Aorta (tissue), 5 donors: ENCODE data around the gene CAMSAP1. TPM values are rescaled to one million over a fixed set of nuclear protein-coding genes. Genes with fewer than 3 reads are reported as not detected.

Experiments used
- ATAC-seq: fragments of 200-7000 bp; cut with Tn5 transposase; one replicate; pipeline ENCODE4 v1.9.1; 2022; ENCODE audit warnings: moderate library complexity; ENCODE audit not compliant: low FRiP score
- DNase-seq, 2 donors: peaks; one replicate each; pipeline ENCODE4 v3.0.0-alpha.2; 2020
- H3K27ac ChIP-seq, 2 donors: one replicate each; pipeline ENCODE4 v1.5.1; 2013; ENCODE audit warnings: low read length in 2 of 2, mild to moderate bottlenecking in 2 of 2, moderate library complexity in 2 of 2, control low read depth in 1 of 2, inconsistent platforms in 1 of 2, low read depth in 1 of 2
- H3K27me3 ChIP-seq, 2 donors: one replicate each; pipeline ENCODE4 v1.6.1; 2013; ENCODE audit warnings: control low read depth in 1 of 2, low read length in 1 of 2, mild to moderate bottlenecking in 1 of 2, moderate library complexity in 1 of 2; ENCODE audit not compliant: insufficient read depth in 2 of 2, control insufficient read depth in 1 of 2
- H3K36me3 ChIP-seq, 2 donors: one replicate each; pipeline ENCODE4 v1.6.1; 2013; ENCODE audit warnings: control low read depth in 1 of 2, low read length in 1 of 2, mild to moderate bottlenecking in 1 of 2; ENCODE audit not compliant: insufficient read depth in 2 of 2, control insufficient read depth in 1 of 2
- H3K4me1 ChIP-seq, 2 donors: one replicate each; pipeline ENCODE4 v1.6.1; 2013; ENCODE audit warnings: low read length in 2 of 2, control low read depth in 1 of 2, mild to moderate bottlenecking in 1 of 2, moderate library complexity in 1 of 2; ENCODE audit not compliant: insufficient read depth in 2 of 2, control insufficient read depth in 1 of 2
- H3K4me3 ChIP-seq, 2 donors: one replicate each; pipeline ENCODE4 v1.5.1; 2013; ENCODE audit warnings: low read length in 2 of 2, control low read depth in 1 of 2, mild to moderate bottlenecking in 1 of 2
- H3K9me3 ChIP-seq: one replicate; pipeline ENCODE4 v1.6.1; 2013; ENCODE audit warnings: mild to moderate bottlenecking, low read length; ENCODE audit not compliant: control insufficient read depth
- WGBS, 2 donors: extraction: QIAGEN DNeasy Blood & Tissue Kit; methylation state at CpG; one replicate each; pipeline ENCODE4 v1.1.7; 2013; 5-methylcytosine and 5-hydroxymethylcytosine counted together
- intact Hi-C, 2 donors: fragments of 100-400 bp; cut with DNase I; formaldehyde crosslinking; loops; one replicate each; pipeline versions ENCODE4 v1.14.2 to v1.15.0; 2022
- polyA plus RNA-seq, 2 donors: library from polyadenylated mRNA; stranded (reverse); fragments of 200-250 nt; gene quantifications; one replicate each; pipeline ENCODE4 v1.2.3, GENCODE V29; 2013
- total RNA-seq, 2 donors: library from RNA; stranded (reverse); fragmentation: NEBNext Ultra II Directional; extraction: Animal tissue kit (Norgen Biotek cat#: 25700); gene quantifications; one replicate each; pipeline ENCODE4 v1.2.1, GENCODE V29; 2021
- donor health status: healthy with polysubstance abuse.
- donor health status: Bipolar disorder and iron deficiency.
- donor health status: DM: no; HTN: no; CAD: no.
- donor health status: DM: no; HTN: no; CAD: no.
- donor health status: DM: yes; HTN: yes; CAD: no.

Gene CAMSAP1
- total and polyA plus RNA-seq, 4 donors, result 2.5 to 28.0 (median 15.8) TPM

DNA sequence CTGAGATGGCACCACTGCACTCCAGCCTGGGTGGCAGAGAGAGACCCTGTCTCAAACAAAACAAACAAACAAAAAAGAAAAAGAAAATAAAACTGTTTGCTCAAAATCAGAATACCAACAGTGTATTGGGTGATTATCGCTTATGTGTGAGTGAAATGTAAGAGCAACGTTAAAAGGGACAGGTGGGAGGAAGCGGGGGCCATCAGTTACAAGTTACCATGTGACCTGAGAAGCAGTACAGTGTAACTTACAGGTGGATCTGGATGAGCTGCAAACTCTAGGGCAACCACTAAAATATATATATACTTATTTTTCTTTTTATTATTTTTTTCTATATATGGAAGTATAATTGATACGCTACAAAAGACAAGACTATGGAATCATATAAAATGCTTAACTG lies 112.0 kb downstream of the CAMSAP1 start:
- intact Hi-C loops, result no loop called here
- Histone ChIP-seq H3K9me3 (no peaks in the 10 kb centered on the region), H3K27me3 (no peaks in the 10 kb centered on the region), H3K36me3 (no peaks in the 10 kb centered on the region), H3K4me3 (no peak overlapping the region), H3K27ac (no peak overlapping the region), H3K4me1 (no peaks in the 10 kb centered on the region)
- 93 to 97% methylated on average over 4 of the region's 4 CpGs for WGBS, 2 donors
- ATAC-seq (no peak), DNase-seq (no peak)

DNA sequence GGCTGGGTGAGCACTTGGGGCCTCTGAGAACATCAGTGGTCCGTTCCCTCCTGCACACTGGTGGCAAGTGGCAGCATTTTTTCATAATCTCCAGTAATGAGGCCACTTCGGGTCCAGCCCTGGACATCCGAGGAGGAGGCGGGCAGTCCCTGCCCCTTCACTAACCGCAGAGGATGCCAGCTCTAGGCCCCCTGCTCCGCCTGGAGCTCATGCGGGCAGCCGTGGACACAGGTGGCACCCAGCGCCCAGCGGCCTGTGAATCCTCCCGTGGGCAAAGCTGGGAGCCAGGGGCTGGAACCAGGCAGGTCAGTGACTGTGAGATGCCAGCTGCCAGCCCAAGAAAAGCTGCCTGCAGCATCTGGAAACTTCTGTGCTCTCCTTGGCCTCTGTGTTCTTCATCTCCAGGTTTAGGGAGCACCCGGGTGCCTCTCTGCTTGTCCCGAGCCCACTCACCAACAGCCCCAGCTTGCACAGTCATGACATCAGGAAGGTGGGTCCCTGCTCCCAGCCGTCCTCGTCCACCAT lies 112.9 kb downstream of the CAMSAP1 start:
- intact Hi-C loops, result no loop called here
- Histone ChIP-seq H3K4me1 (no peaks in the 10 kb centered on the region), H3K9me3 (no peaks in the 10 kb centered on the region), H3K36me3 (no peaks in the 10 kb centered on the region), H3K27ac (no peak overlapping the region), H3K4me3 (no peak overlapping the region), H3K27me3 (no peaks in the 10 kb centered on the region)
- ATAC-seq, result no peak
- 87% methylated on average over 15 of the region's 15 CpGs for WGBS, 2 donors
- no peak for DNase-seq

DNA sequence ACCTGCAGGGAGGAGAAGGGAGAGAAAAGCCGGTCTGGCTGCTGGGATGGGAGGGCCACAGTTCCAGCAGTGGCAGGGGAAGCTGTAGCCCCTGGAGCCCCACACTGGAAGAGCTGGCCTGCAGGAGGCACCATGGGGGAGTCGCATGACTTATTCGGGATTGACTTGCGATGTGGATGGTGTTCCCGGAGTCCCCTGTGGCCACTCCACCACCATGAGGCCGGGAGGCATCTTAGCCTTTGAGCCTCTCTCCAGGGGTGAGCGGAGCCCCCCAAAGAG lies 113.3 kb downstream of the CAMSAP1 start:
- Histone ChIP-seq H3K4me3 (no peak overlapping the region), H3K9me3 (no peaks in the 10 kb centered on the region), H3K4me1 (no peaks in the 10 kb centered on the region), H3K36me3 (no peaks in the 10 kb centered on the region), H3K27me3 (no peaks in the 10 kb centered on the region), H3K27ac (no peak overlapping the region)
- ATAC-seq (no peak), DNase-seq (no peak)
- intact Hi-C loops, result no loop called here
- WGBS, 2 donors, result 86 to 87% methylated on average over 7 of the region's 7 CpGs

DNA sequence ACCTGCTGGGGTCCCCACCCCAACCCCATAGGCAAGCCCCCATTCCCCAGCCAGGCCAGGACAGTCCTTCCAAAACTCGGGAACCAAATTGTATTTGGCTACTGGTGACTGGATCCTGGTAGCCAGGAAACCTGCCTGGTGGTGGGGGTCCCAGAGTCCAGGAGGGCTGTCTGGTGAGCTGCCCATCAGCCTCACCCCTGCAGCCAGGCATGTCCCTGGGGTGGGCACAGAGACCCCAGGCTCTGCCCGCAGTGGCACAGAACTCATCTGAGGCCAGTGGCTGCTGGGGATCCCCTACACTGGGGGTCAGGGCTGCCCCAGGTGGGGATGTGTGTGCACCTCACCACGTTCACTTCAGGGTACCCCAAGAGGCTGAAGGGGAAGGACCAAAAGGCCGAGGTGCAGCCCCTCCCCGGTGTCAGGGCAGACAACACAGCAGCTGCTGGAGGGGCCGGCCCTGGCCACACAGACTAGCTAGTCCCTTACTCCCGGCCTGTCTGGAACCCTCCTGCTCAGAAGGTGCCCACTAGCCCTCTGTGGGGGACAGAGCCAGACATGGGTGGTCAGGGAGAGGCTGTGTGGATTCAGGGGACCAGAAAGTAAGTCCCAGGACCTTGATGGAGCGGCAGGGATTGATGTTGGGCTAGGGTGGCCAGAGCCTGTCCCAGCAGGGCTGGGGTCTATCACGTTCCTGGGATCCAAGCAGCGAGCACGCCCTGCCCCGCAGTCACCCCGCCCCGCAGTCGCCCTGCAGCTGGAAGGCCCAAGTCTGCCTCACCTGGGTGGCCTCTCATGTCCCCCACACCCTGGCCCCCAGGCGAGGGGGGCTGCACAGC lies 113.9 kb downstream of the CAMSAP1 start:
- intact Hi-C loops, result no loop called here
- WGBS, 2 donors, result 86 to 93% methylated on average over 15 to 16 of the region's 16 CpGs
- H3K27ac ChIP-seq, result no peak overlapping the region
- H3K4me3 ChIP-seq, result no peak overlapping the region
- H3K36me3 ChIP-seq, result no peaks in the 10 kb centered on the region
- ATAC-seq (no peak), DNase-seq (no peak)
- no peaks in the 10 kb centered on the region for H3K27me3 ChIP-seq
- no peaks in the 10 kb centered on the region for H3K9me3 ChIP-seq
- H3K4me1 ChIP-seq, result no peaks in the 10 kb centered on the region

DNA sequence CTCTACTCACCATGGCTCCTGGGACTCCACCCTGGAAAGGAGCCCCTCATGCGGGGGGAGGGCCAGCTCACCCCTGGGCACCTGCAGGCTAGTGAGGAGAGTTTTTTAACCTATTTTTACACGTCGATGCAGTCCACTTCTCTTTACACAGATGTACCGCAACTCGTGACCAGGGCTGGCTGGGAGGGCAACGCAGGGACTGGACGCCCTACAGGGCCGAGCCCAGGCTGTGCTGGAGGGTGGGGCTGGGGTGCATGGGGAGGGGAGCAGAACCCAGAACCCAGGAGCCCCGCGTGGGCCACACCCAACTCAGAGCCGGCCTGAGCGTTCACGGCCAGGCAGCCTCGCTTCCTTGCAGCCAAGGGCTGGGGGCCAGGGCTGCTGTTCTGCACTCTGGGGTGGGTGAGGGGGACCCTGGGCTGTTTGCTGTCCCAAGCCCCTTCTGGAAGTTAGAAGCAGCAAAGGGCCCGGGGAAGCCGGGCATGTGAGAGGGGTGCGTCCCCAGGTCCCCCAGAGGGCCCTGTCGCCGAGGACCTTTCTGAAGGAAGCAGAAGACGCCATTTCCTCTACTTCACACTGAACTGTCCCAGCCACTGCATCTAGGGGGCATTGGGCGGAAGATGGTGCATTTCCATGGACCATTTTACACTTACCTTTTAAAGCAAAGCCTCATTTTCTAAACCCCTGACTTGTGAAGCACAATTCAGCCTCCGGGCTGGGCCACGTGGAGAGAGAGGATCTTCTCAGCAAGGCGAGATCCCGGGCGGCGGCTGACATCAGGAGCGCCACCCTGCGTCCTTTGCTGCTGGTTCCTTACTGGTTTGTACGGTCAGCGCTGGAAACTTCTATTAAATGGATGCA lies 114.8 kb downstream of the CAMSAP1 start:
- ATAC-seq, result no peak
- 92 to 94% methylated on average over 31 of the region's 31 CpGs for WGBS, 2 donors
- no peak overlapping the region for H3K27ac ChIP-seq
- no peaks in the 10 kb centered on the region for H3K9me3 ChIP-seq
- intact Hi-C loops, result no loop called here
- H3K36me3 ChIP-seq, result no peaks in the 10 kb centered on the region
- H3K27me3 ChIP-seq, result no peaks in the 10 kb centered on the region
- no peak overlapping the region for H3K4me3 ChIP-seq
- no peak for DNase-seq
- no peaks in the 10 kb centered on the region for H3K4me1 ChIP-seq

DNA sequence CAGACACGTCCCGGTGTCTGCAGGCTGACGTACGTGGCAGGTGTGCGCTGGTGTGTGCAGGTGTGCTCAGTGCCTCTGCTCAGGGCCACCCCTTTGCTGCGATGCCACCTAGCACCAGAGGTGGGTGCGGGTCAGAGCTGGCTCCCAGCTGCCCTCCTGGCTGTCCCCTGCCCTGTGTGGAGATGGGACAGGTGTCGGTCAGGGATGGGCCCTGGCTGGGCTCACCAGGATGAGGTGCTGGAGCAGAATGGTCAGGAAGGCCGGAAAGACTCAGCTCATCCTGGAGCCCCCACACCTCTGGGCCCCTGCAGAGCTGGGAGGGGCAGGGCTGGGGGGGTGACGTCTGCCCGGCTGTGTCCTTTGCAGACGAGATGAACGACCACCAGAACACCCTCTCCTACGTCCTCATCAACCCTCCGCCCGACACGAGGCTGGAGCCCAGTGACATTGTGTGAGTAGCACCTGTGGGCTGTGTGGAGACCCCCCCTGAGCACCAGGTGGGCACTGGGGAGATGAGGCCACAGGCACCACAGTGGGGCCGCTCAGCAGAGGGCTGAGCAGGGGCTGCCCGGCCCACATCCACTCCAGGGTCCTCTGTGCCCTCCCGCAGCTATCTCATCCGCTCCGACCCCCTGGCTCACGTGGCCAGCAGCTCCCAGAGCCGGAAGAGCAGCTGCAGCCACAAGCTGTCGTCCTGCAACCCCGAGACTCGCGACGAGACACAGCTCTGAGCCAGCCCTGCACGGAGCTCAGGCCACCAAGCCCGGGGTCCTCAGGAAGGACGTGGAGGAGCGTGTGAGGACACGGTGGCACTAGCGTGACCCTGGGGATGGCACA lies 115.7 kb downstream of the CAMSAP1 start:
- 89 to 90% methylated on average over 34 to 35 of the region's 35 CpGs for WGBS, 2 donors
- Histone ChIP-seq H3K9me3 (no peaks in the 10 kb centered on the region), H3K4me3 (no peak overlapping the region), H3K27ac (no peak overlapping the region), H3K27me3 (no peaks in the 10 kb centered on the region), H3K4me1 (no peaks in the 10 kb centered on the region), H3K36me3 (no peaks in the 10 kb centered on the region)
- intact Hi-C loops, result no loop called here
- no peak for ATAC-seq
- DNase-seq, result no peak

DNA sequence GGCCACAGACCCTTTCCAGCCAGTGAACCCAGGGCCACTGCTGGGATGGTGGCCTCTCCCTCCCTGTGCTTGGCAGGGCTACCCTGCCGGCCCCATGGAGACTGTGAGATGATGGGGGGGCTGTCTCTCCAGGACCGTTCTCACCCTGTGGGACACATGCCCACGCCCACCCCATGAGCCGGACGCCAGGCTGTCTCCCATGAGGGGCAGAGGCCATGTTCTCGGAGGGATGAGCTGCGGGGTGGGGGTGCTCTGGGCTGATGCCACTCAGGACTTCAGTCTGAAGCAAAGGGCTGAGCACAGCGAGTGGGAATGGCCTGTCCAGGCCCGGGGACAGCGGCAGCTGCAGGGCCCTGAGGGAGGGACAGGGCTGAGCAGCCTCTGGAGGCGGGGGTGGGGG lies 116.5 kb downstream of the CAMSAP1 start:
- H3K4me1 ChIP-seq, result no peaks in the 10 kb centered on the region
- H3K27ac ChIP-seq, result no peak overlapping the region
- intact Hi-C loops, result no loop called here
- ATAC-seq, result no peak
- no peaks in the 10 kb centered on the region for H3K36me3 ChIP-seq
- 81 to 83% methylated on average over 11 of the region's 11 CpGs for WGBS, 2 donors
- no peaks in the 10 kb centered on the region for H3K9me3 ChIP-seq
- H3K4me3 ChIP-seq, result no peak overlapping the region
- no peaks in the 10 kb centered on the region for H3K27me3 ChIP-seq
- DNase-seq, result no peak

DNA sequence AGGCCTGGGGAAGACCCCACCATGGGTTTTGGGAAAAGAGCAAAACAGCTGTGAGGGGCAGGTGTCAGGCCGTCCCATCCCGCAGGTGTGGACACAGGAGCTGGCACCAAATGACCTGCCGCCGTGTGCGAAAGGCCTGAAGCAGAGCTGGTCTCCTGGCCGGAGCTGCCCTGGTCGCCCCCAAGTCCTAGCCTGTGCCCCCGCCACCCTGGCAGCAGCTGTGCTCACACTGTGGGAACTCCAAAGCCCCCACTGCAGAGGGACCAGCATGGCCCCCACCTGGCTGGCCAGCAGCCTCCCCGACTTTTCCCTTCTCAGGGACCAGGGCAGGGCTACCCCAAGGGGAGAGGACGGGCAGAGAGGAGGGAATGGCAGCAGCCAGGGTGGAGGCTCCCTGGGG lies 117.0 kb downstream of the CAMSAP1 start:
- H3K27me3 ChIP-seq, result no peaks in the 10 kb centered on the region
- WGBS, 2 donors, result 97 to 99% methylated on average over 10 of the region's 10 CpGs
- H3K27ac ChIP-seq, result no peak overlapping the region
- intact Hi-C loops, result no loop called here
- DNase-seq (no peak), ATAC-seq (no peak)
- H3K36me3 ChIP-seq, result no peaks in the 10 kb centered on the region
- no peaks in the 10 kb centered on the region for H3K9me3 ChIP-seq
- no peak overlapping the region for H3K4me3 ChIP-seq
- no peaks in the 10 kb centered on the region for H3K4me1 ChIP-seq
